GM12878 (cell line): ENCODE results near the gene NPM1. TPM values are rescaled to one million over a fixed set of nuclear protein-coding genes. Genes with fewer than 3 reads are reported as not detected.

ENCODE experiments used
- ATAC-seq: fragments of 200-7000 bp; cut with Tn5 transposase; 3 replicates; pipeline ENCODE4 v1.9.1; 2020; ENCODE audit warnings: mild to moderate bottlenecking, moderate library complexity
- BruUV-seq: library from RNA; stranded (reverse); fragments of 400-500 nt; replicated peaks from 2 replicates; lab custom pipeline; 2021; lab: Mats Ljungman, UMichigan
- CTCF ChIA-PET: fragments of 300-600 bp; sonication (Branson Sonifier 250); formaldehyde crosslinking; extraction: SDS; loops from one replicate; lab custom pipeline; 2021; ENCODE audit warnings: inconsistent platforms; lab: Yijun Ruan, JAX
- POLR2A ChIA-PET: fragments of 350-600 bp; formaldehyde crosslinking; extraction: SDS; loops from one replicate; lab custom pipeline; 2021; ENCODE audit warnings: inconsistent platforms; lab: Charles Lee
- RAD21 ChIA-PET: fragments of 300-600 bp; sonication (Branson Sonifier 250); formaldehyde crosslinking; loops from one replicate; lab custom pipeline; 2023; ENCODE audit warnings: antibody characterized with exemption; ENCODE audit not compliant: unreplicated experiment; lab: Charles Lee
- SMC1A ChIA-PET: fragments of 300-600 bp; sonication (Branson Sonifier 250); formaldehyde crosslinking; loops from one replicate; lab custom pipeline; 2023; ENCODE audit not compliant: unreplicated experiment, uncharacterized antibody; lab: Charles Lee
- DNase-seq: peaks from one replicate; pipeline ENCODE4 v3.0.0-alpha.2; 2011; ENCODE audit warnings: low read depth, low spot score
- FAIRE-seq: peaks from 3 replicates; lab custom pipeline; 2011; peaks lifted over from hg19 to GRCh38; lab: Jason Lieb, UNC
- H2AFZ ChIP-seq: 2 replicates; pipeline ENCODE4 v1.6.0; 2011; ENCODE audit warnings: low read depth, low read length, control low read depth; ENCODE audit not compliant: control insufficient read depth
- H3K27ac ChIP-seq: 2 replicates; pipeline ENCODE4 v1.5.1; 2011; ENCODE audit warnings: control low read depth; ENCODE audit not compliant: control insufficient read depth, insufficient read depth
- H3K27me3 ChIP-seq, 2 experiments: replicated peaks in 1 of 2; 2 replicates each; pipeline versions ENCODE4 v1.6.0 to v1.6.1; 2011; ENCODE audit warnings: low read length in 1 of 2; ENCODE audit not compliant: control insufficient read depth in 2 of 2, insufficient read depth in 2 of 2
- H3K36me3 ChIP-seq, 2 experiments: 2 replicates each; pipeline ENCODE4 v1.5.1; 2011; ENCODE audit warnings: low read length in 1 of 2; ENCODE audit not compliant: control insufficient read depth in 2 of 2, insufficient read depth in 2 of 2
- H3K4me1 ChIP-seq: 2 replicates; pipeline ENCODE4 v1.6.1; 2011; ENCODE audit warnings: mild to moderate bottlenecking, low read length, moderate library complexity, mixed read lengths; ENCODE audit not compliant: control insufficient read depth, insufficient read depth
- H3K4me2 ChIP-seq: 2 replicates; pipeline ENCODE4 v1.6.0; 2011; ENCODE audit warnings: control low read depth; ENCODE audit not compliant: control insufficient read depth, insufficient read depth
- H3K4me3 ChIP-seq: fragments of 200-600 bp; sonication (generic); 2 replicates; pipeline ENCODE4 v1.5.1; 2016
- H3K79me2 ChIP-seq: 2 replicates; pipeline ENCODE4 v1.6.0; 2011; ENCODE audit warnings: low read length; ENCODE audit not compliant: control insufficient read depth, insufficient read depth
- H3K9ac ChIP-seq: 2 replicates; pipeline ENCODE4 v1.8.0; 2011; ENCODE audit warnings: low read length, control low read depth, mixed read lengths; ENCODE audit not compliant: control insufficient read depth, insufficient read depth
- H3K9me3 ChIP-seq: replicated peaks from 3 replicates; pipeline ENCODE4 v1.5.1; 2011; ENCODE audit warnings: mild to moderate bottlenecking, low read length; ENCODE audit not compliant: control insufficient read depth, insufficient read depth
- H4K20me1 ChIP-seq: 2 replicates; pipeline ENCODE4 v1.6.0; 2011; ENCODE audit not compliant: control insufficient read depth, insufficient read depth
- EP300 ChIP-seq, 2 experiments: fragments of 150-350 bp in 1 of 2; IDR thresholded peaks; 2 replicates each; pipeline ENCODE4 v1.6.1; 2011 to 2012; ENCODE audit warnings: low read depth in 2 of 2, low read length in 2 of 2, borderline replicate concordance in 1 of 2, improper control_type of control experiment in 1 of 2, inconsistent platforms in 1 of 2; ENCODE audit not compliant: control insufficient read depth in 1 of 2
- GATAD2B ChIP-seq: fragments of 450-650 bp; conservative IDR thresholded peaks from 2 replicates; pipeline ENCODE4 v1.6.1; 2017; ENCODE audit warnings: low read depth, mild to moderate bottlenecking, moderate library complexity
- HDGF ChIP-seq: fragments of 450-650 bp; IDR thresholded peaks from 2 replicates; pipeline ENCODE4 v1.6.1; 2016; ENCODE audit warnings: antibody characterized with exemption
- IKZF1 ChIP-seq: fragments of 450-650 bp; conservative IDR thresholded peaks from 2 replicates; pipeline ENCODE4 v1.6.1; 2017; ENCODE audit warnings: antibody characterized with exemption, mild to moderate bottlenecking
- JUNB ChIP-seq: IDR thresholded peaks from 2 replicates; pipeline ENCODE4 v1.6.1; 2016; ENCODE audit warnings: antibody characterized with exemption, mild to moderate bottlenecking
- MEF2A ChIP-seq: IDR thresholded peaks from 2 replicates; pipeline ENCODE4 v1.6.1; 2011; ENCODE audit warnings: low read depth, mild to moderate bottlenecking, low read length, moderate library complexity; ENCODE audit not compliant: insufficient read depth
- NR2C1 ChIP-seq: fragments of 450-650 bp; IDR thresholded peaks from 2 replicates; pipeline ENCODE4 v1.6.1; 2017; ENCODE audit warnings: antibody characterized with exemption, mild to moderate bottlenecking, moderate library complexity
- ZBED1 ChIP-seq: IDR thresholded peaks from 2 replicates; pipeline ENCODE4 v1.6.1; 2016; ENCODE audit warnings: borderline replicate concordance
- WGBS: methylation state at CpG from one replicate; pipeline ENCODE4 v1.1.6; 2016; ENCODE audit warnings: low lambda C conversion rate; ENCODE audit not compliant: insufficient replicate concordance, insufficient coverage; ENCODE audit errors: missing lambda C conversion rate; 5-methylcytosine and 5-hydroxymethylcytosine counted together
- in situ Hi-C: fragments of 300-500 bp; cut with MboI; formaldehyde crosslinking; loops from 9 replicates; pipeline ENCODE4 v1.14.3; 2018; ENCODE audit warnings: mixed read lengths
- intact Hi-C: fragments of 100-400 bp; cut with micrococcal nuclease; formaldehyde crosslinking; loops from one replicate; pipeline ENCODE4 v1.14.2; 2022; ENCODE audit not compliant: unreplicated experiment
- polyA plus RNA-seq, 11 experiments: library from polyadenylated mRNA; depleted of rRNA in 4 of 11; unstranded in 6 of 11; stranded (reverse) in 5 of 11; fragments of >200 nt; fragmentation: Nextera tagmentation in 4 of 11; fragmentation: Illumina TruSeq in 1 of 11; extraction: Ambion mirVana in 4 of 11; extraction: Trizol in 1 of 11; gene quantifications; 1 replicate in 1 of 11; 2 replicates in 10 of 11; pipeline versions ENCODE4 v1.2.1 to v1.2.3, GENCODE V29; 2011 to 2016; ENCODE audit warnings: inconsistent platforms in 2 of 11, missing spikeins in 2 of 11, low read depth in 1 of 11
- total RNA-seq, 4 experiments: library from RNA; depleted of rRNA in 3 of 4; stranded (reverse); fragments of >200 nt in 3 of 4; fragmentation: Illumina TruSeq in 1 of 4; extraction: Trizol in 1 of 4; gene quantifications; 2 replicates each; pipeline versions ENCODE4 v1.2.1 to v1.2.3, GENCODE V29; 2013 to 2021
- TF ChIP-seq, protein P1 (sequence below): IDR thresholded peaks from 2 replicates; pipeline ENCODE4 v1.6.1; 2012; ENCODE audit warnings: improper control_type of control experiment, low read depth, low read length; ENCODE audit not compliant: insufficient replicate concordance
- TF ChIP-seq, protein P2 (sequence below): fragments of 150-350 bp; IDR thresholded peaks from 2 replicates; pipeline ENCODE4 v1.6.1; 2016; ENCODE audit warnings: low read depth, low read length

Gene NPM1
- total and polyA plus RNA-seq, 10 of the 15 experiments (the other 5 are each of a cell fraction or from before 2014, with no cell fraction given), result 1,843 to 5,466 (median 2,866) TPM

DNA sequence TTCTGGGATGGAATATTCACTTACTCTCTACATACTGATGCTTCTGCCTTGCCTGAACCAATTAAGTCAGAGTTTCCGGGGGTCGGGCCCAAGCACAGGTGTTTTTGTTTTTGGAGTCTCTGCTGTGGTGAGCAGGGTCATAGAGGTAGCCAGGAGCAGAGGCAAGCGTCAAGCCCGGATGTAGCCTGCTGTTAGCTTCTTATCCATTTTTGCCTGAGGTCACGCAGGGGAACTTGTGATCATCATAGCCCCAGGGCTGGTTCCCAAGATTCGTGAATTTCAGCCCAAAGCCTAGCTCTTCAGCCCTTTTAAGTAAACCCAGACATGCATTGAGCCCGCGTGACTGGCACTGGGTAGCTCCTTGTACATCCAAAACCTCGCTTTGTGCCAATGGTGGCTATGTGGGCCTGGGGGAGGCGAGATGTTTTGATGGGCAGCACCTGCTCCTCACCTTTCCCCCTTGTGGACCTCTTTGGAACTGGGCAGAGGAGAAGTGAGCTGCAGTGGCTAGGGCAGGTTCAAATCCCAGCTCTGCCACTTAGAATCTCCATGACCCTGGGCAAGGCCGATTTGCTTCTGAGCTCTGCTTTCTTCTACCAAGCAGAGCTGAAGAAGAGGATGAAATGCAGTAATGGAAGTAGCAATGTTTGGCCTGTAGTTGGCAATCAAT is 65.5 kb downstream of the NPM1 start:
- no peak overlapping the region for H2AFZ ChIP-seq
- no peak overlapping the region for H3K9ac ChIP-seq
- no peak overlapping the region for H3K4me2 ChIP-seq
- no peaks in the 10 kb centered on the region; a peak in 3 of 4 replicates for H3K27me3 ChIP-seq
- DNase-seq (no peak), ATAC-seq (no peak), FAIRE-seq (no peak)
- POLR2A ChIA-PET, result no interaction called here
- CTCF ChIA-PET, result interaction anchor here (0.7 kb wide), 1 partner anchor 31 kb away, joined by 3 read pairs; no protein-coding TSS in a partner anchor
- no TSS peak for BruUV-seq
- intact Hi-C loops, result no loop called here
- in situ Hi-C loops, result no loop called here
- H4K20me1 ChIP-seq, result no peaks in the 10 kb centered on the region
- no peaks in the 10 kb centered on the region for H3K9me3 ChIP-seq
- RAD21 ChIA-PET, result no interaction called here
- no peak overlapping the region for H3K27ac ChIP-seq
- WGBS, result 55% methylated on average over 10 of the region's 11 CpGs
- H3K79me2 ChIP-seq, result no peaks in the 10 kb centered on the region
- H3K4me1 ChIP-seq, result no peaks in the 10 kb centered on the region
- TF ChIP-seq MEF2A (no peak), ZBED1 (no peak), GATAD2B (no peak), EP300 (IDR thresholded peaks at IDR 0.05; ENCODE audit: borderline replicate concordance in 1 of 2, control insufficient read depth in 1 of 2, low read depth in 2 of 2, low read length in 2 of 2) (no peak), HDGF (no peak), JUNB (no peak), NR2C1 (no peak), IKZF1 (no peak)
- TF ChIP-seq, protein P1, sequence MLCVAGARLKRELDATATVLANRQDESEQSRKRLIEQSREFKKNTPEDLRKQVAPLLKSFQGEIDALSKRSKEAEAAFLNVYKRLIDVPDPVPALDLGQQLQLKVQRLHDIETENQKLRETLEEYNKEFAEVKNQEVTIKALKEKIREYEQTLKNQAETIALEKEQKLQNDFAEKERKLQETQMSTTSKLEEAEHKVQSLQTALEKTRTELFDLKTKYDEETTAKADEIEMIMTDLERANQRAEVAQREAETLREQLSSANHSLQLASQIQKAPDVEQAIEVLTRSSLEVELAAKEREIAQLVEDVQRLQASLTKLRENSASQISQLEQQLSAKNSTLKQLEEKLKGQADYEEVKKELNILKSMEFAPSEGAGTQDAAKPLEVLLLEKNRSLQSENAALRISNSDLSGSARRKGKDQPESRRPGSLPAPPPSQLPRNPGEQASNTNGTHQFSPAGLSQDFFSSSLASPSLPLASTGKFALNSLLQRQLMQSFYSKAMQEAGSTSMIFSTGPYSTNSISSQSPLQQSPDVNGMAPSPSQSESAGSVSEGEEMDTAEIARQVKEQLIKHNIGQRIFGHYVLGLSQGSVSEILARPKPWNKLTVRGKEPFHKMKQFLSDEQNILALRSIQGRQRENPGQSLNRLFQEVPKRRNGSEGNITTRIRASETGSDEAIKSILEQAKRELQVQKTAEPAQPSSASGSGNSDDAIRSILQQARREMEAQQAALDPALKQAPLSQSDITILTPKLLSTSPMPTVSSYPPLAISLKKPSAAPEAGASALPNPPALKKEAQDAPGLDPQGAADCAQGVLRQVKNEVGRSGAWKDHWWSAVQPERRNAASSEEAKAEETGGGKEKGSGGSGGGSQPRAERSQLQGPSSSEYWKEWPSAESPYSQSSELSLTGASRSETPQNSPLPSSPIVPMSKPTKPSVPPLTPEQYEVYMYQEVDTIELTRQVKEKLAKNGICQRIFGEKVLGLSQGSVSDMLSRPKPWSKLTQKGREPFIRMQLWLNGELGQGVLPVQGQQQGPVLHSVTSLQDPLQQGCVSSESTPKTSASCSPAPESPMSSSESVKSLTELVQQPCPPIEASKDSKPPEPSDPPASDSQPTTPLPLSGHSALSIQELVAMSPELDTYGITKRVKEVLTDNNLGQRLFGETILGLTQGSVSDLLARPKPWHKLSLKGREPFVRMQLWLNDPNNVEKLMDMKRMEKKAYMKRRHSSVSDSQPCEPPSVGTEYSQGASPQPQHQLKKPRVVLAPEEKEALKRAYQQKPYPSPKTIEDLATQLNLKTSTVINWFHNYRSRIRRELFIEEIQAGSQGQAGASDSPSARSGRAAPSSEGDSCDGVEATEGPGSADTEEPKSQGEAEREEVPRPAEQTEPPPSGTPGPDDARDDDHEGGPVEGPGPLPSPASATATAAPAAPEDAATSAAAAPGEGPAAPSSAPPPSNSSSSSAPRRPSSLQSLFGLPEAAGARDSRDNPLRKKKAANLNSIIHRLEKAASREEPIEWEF, result no peak
- TF ChIP-seq, protein P2, sequence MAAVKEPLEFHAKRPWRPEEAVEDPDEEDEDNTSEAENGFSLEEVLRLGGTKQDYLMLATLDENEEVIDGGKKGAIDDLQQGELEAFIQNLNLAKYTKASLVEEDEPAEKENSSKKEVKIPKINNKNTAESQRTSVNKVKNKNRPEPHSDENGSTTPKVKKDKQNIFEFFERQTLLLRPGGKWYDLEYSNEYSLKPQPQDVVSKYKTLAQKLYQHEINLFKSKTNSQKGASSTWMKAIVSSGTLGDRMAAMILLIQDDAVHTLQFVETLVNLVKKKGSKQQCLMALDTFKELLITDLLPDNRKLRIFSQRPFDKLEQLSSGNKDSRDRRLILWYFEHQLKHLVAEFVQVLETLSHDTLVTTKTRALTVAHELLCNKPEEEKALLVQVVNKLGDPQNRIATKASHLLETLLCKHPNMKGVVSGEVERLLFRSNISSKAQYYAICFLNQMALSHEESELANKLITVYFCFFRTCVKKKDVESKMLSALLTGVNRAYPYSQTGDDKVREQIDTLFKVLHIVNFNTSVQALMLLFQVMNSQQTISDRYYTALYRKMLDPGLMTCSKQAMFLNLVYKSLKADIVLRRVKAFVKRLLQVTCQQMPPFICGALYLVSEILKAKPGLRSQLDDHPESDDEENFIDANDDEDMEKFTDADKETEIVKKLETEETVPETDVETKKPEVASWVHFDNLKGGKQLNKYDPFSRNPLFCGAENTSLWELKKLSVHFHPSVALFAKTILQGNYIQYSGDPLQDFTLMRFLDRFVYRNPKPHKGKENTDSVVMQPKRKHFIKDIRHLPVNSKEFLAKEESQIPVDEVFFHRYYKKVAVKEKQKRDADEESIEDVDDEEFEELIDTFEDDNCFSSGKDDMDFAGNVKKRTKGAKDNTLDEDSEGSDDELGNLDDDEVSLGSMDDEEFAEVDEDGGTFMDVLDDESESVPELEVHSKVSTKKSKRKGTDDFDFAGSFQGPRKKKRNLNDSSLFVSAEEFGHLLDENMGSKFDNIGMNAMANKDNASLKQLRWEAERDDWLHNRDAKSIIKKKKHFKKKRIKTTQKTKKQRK, result no peak
- SMC1A ChIA-PET, result no interaction called here
- no peaks in the 10 kb centered on the region for H3K36me3 ChIP-seq
- no peak overlapping the region for H3K4me3 ChIP-seq
